Neural crest cell (in vitro differentiated cells): ENCODE data around the gene GRHL1. TPM values are rescaled to one million over a fixed set of nuclear protein-coding genes. Genes with fewer than 3 reads are reported as not detected.

Source experiments
- DNase-seq: peaks from one replicate; pipeline ENCODE4 v3.0.0; 2021; ENCODE audit warnings: low read depth, mixed read lengths, low spot score
- H3K27ac Mint-ChIP-seq: one replicate; pipeline ENCODE4 v1.8.0; 2021; ENCODE audit warnings: mild to moderate bottlenecking, mixed read lengths; ENCODE audit not compliant: unreplicated experiment
- H3K27me3 Mint-ChIP-seq: 2 replicates; pipeline ENCODE4 v1.8.0; 2021; ENCODE audit warnings: low read depth, mild to moderate bottlenecking, mixed read lengths
- H3K36me3 Mint-ChIP-seq: 2 replicates; pipeline ENCODE4 v1.8.0; 2021; ENCODE audit warnings: low read depth, mild to moderate bottlenecking, mixed read lengths
- H3K4me1 Mint-ChIP-seq: 2 replicates; pipeline ENCODE4 v1.8.0; 2021; ENCODE audit warnings: mixed read lengths
- H3K4me3 Mint-ChIP-seq: one replicate; pipeline ENCODE4 v1.8.0; 2021; ENCODE audit warnings: mild to moderate bottlenecking, mixed read lengths
- H3K9me3 Mint-ChIP-seq: 2 replicates; pipeline ENCODE4 v1.8.0; 2021; ENCODE audit warnings: mixed read lengths
- total RNA-seq: library from RNA; stranded (reverse); gene quantifications from 2 replicates; pipeline ENCODE4 v1.2.1, GENCODE V29; 2021
- TF ChIP-seq, protein P1 (sequence below): fragments of 200-600 bp; sonication (generic); conservative IDR thresholded peaks from 2 replicates; pipeline ENCODE4 v1.5.0; 2021; ENCODE audit warnings: antibody characterized with exemption, mild to moderate bottlenecking

The GRHL1 gene
- total RNA-seq, 1 donor from 2014 or later, result 3.4 TPM

DNA sequence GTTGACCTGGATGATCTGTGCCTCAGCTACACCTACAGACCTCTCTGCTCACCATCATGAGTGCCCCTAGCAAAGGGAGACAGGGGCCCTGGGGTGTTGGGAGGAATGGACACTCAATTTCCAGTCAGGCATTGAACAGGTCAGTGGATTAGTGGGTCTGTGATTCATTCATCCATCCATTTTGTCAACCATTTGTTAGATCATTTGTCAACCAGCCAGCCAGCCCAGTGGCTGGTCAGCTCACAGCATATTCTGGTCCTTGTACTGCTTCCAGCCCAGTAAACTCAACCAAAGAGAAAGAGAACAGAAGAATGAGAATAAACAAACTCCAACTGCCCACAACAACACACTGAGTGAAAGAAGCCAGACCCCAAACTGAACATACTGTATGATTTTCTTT is 87.2 kb downstream of the GRHL1 start:
- Mint-ChIP-seq H3K4me1 (peaks cover 14% of the 10 kb centered on the region), H3K27ac (no peak overlapping the region), H3K9me3 (no peaks in the 10 kb centered on the region), H3K4me3 (no peak overlapping the region), H3K36me3 (no peaks in the 10 kb centered on the region), H3K27me3 (peaks cover 23% of the 10 kb centered on the region)
- TF ChIP-seq, protein P1, sequence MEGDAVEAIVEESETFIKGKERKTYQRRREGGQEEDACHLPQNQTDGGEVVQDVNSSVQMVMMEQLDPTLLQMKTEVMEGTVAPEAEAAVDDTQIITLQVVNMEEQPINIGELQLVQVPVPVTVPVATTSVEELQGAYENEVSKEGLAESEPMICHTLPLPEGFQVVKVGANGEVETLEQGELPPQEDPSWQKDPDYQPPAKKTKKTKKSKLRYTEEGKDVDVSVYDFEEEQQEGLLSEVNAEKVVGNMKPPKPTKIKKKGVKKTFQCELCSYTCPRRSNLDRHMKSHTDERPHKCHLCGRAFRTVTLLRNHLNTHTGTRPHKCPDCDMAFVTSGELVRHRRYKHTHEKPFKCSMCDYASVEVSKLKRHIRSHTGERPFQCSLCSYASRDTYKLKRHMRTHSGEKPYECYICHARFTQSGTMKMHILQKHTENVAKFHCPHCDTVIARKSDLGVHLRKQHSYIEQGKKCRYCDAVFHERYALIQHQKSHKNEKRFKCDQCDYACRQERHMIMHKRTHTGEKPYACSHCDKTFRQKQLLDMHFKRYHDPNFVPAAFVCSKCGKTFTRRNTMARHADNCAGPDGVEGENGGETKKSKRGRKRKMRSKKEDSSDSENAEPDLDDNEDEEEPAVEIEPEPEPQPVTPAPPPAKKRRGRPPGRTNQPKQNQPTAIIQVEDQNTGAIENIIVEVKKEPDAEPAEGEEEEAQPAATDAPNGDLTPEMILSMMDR, result no peak
- no peak for DNase-seq

DNA sequence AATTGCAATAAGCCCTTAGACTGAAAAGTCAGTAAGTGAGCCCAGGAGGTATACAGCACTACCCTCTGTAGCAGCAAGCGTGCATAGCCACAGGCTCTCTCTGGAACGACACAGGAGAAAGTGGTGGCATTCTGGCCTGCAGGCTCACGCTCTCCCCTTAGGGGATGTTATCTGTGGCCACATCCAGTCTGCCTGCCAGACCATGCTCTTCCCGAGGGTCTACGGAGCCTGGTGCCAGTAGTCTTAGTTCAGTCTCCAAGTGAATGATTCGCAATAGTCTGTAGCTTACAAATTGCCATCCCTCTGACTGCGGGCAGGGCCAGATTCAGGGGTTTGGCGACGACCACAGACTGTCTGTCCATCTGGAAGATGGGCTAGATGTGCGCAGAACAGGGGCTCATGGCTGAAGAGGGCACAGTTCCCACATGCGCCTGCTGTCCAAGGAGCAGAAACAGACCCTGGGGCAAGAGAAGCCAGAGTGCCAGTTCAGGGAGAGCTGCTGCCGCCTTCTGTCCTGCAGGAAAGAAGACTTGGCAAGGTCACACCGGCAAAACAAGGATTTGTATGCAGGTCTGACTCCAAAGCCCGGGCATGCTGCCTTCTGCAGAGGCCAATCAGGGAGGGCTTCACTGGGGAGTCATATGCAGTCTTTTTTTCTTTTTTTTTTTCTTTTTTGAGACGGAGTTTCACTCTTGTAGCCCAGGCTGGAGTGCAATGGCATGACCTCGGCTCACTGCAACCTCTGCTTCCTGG is 88.3 kb downstream of the GRHL1 start:
- no peak overlapping the region for H3K27ac Mint-ChIP-seq

DNA sequence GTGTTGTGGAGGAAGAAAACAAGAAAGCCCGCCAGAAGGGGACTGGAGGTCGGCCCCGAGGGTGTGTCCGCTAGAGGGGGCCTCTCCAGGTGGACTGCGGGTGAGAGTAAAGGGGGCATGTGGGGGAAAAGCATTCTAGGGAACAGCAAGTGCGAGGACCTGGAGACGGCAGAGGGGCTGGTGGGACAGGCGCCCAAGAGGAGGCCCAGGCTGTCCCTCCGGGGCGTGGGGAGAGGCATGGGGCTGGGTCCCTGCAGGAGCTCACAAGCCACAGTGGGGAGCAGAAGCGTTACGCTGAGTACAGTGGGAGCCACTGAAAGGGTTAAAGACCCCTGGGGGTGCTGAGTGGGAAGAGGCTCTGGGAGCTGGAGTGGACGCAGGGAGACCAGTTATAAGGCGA is 90.2 kb downstream of the GRHL1 start:
- no peak for DNase-seq
- peak overlapping the region; percentile 93 for H3K4me3 Mint-ChIP-seq
- H3K27me3 Mint-ChIP-seq, result peaks cover 23% of the 10 kb centered on the region
- H3K27ac Mint-ChIP-seq, result no peak overlapping the region
- peaks cover 7% of the 10 kb centered on the region for H3K36me3 Mint-ChIP-seq
- peaks cover 14% of the 10 kb centered on the region for H3K4me1 Mint-ChIP-seq
- TF ChIP-seq, protein P1, result no peak
- H3K9me3 Mint-ChIP-seq, result no peaks in the 10 kb centered on the region

More for the DNA sequence above, 88.3 kb downstream of the GRHL1 start:
- no peaks in the 10 kb centered on the region for H3K9me3 Mint-ChIP-seq
- no peaks in the 10 kb centered on the region for H3K36me3 Mint-ChIP-seq
- peak overlapping the region; percentile 54 for H3K4me3 Mint-ChIP-seq
- peaks cover 14% of the 10 kb centered on the region for H3K4me1 Mint-ChIP-seq
- DNase-seq, result no peak
- TF ChIP-seq, protein P1, result no peak
- H3K27me3 Mint-ChIP-seq, result peaks cover 23% of the 10 kb centered on the region

DNA sequence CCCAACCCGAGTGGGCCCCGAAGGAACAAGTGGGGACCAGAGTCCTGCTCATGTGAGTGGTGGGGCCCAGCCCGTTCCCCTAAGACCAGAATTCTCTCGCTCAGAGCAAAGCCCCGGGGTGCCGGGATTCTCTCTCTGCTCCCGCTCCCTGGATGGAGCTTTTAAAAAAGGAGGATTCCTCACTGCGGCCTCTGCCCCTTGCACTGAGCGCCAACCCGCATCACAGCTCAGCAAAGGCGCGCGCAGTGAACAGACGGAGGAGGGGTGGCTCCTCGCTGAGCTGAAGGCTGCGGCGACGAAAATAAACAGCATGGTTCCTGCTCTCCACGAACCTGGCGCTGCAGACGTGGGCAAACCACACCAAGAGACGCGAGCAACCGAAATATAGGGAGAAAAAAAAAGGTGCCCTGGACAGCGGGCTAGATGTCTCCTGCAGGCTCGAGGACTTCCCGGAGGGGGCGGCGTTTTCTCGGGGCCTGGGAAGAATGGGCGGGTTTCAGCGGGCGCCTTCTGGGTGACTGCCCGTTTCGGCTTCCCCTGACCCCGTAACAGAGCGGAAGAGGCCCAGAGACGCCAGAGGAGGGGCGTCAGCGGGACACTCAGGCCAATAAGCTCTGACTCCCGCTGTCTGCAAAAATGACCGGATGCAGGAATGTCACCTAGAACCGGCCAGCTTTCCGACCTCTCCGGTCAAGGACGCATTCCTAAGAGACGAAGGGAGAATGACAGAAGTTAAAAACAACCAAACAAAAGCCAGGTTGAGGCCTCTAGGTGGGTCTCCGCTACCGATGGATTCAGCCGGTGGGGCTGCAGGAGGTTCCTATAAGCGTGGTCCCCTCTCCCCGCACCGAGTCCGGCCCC is 91.0 kb downstream of the GRHL1 start:
- H3K4me3 Mint-ChIP-seq, result peak overlapping the region; percentile 93
- H3K4me1 Mint-ChIP-seq, result peaks cover 14% of the 10 kb centered on the region
- peaks cover 7% of the 10 kb centered on the region for H3K36me3 Mint-ChIP-seq
- peak overlapping the region; percentile 89 for H3K27ac Mint-ChIP-seq
- TF ChIP-seq, protein P1, result no peak
- H3K9me3 Mint-ChIP-seq, result no peaks in the 10 kb centered on the region
- peak; percentile 57 for DNase-seq
- H3K27me3 Mint-ChIP-seq, result peaks cover 23% of the 10 kb centered on the region

DNA sequence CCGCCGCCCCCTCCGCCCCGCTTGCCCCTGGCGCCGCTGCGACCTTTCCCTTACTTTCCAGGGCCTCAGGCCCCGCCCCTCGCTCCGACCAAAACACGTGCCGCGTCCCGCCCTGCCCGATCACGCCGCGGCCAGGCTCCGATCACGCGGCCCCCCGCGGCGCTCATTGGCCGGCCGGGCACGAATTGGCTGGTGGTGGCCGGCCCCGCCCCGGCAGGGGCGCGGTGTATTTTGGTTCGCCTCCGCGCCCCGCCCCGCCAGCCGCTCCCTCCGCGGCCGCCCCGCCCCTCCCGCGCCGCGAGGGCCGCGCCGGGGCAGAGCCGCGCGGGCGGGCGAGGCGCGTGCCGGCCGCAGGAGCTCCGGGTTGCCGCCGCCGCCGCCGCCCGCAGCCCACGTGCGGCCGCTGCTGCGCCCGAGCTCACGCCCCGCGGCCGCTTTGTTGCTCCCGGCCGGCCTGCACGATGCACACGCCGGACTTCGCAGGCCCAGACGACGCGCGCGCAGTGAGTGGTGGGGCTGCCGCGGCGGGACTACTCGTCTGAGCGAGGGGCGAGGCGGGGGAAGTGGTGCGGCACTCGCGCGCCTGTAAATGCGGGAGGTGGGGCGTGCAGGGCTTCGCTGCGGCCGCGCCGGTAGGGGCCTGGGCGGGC is 91.9 kb downstream of the GRHL1 start, which contains the start of gene KLF11:
TSS of gene KLF11 (plus strand) at position 295 of the 650 bp plus-strand sequence. CDS start at position 462, 167 bp downstream.
- Mint-ChIP-seq H3K9me3 (no peaks in the 10 kb centered on the region), H3K27ac (peak within 1 kb of the TSS; percentile 89), H3K4me1 (peaks cover 14% of the 10 kb centered on the region), H3K36me3 (peaks cover 7% of the 10 kb centered on the region), H3K27me3 (peaks cover 23% of the 10 kb centered on the region), H3K4me3 (peak within 1 kb of the TSS; percentile 93)
- TF ChIP-seq, protein P1, result no peak
- DNase-seq, result peak; percentile 79
